Measurements from ENCODE around the gene RPL6. TPM values are rescaled to one million over a fixed set of nuclear protein-coding genes. Genes with fewer than 3 reads are reported as not detected.
A peak's percentile ranks its signal among the peaks of the same experiment; 100 is the strongest.
"Not testable (repeated sequence)": the region's sequence is repeated elsewhere in the genome, so short reads cannot be mapped to it uniquely, and the experiment has no call there.

Gene RPL6
- total and polyA plus RNA-seq, 5 experiments from 2014 or later, result 646 to 1,523 (median 758) TPM

DNA sequence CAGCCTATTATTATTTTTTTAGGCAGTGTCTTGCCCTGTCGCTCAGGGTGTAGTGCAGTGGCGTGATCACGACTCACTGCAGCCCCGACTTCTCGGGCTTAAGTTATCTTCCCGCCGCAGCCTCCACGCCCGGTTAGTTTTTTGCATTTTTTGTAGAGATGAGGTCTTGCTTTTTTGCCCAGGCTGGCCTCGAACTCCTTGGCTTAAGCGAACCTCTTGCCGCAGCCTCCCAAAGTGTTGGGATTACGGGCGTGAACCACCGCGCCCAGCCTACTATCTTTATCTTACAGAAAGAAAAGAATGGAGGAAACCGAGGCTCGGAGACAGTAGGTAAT lies 8.8 kb upstream of the RPL6 start:
- peak in 1 of 2 donors; percentile 0 for ATAC-seq
- Mint-ChIP-seq H3K36me3 (peaks cover 0 to 4% (median 0%) of the 10 kb centered on the region in 3 donors), H3K27ac (peak overlapping the region; percentile 94 to 99 (median 98)), H3K9me3 (no peaks in the 10 kb centered on the region), H3K4me3 (peak overlapping the region; percentile 93 to 100 (median 96)), H3K4me1 (peaks cover 25 to 50% (median 38%) of the 10 kb centered on the region in 4 donors), H3K27me3 (no peaks in the 10 kb centered on the region)
- peak in 1 of 10 donors; percentile 19 for DNase-seq
- POLR2A ChIA-PET, result interaction anchor here (0.7 to 1.3 kb wide), 4 partner anchors 8 to 1837 kb away, joined by 3 to 13 read pairs (median 3); no protein-coding TSS in a partner anchor

GRCh38 chr12:112415457-112415856 lies 6.1 kb upstream of the RPL6 start:
- H3K4me3 Mint-ChIP-seq, result peak overlapping the region in 2 of 10 donors; percentile 52 to 65
- peak overlapping the region in 1 of 10 donors; percentile 52 for H3K27ac Mint-ChIP-seq
- not testable (repeated sequence) for H3K36me3 Mint-ChIP-seq, ATAC-seq, H3K9me3 Mint-ChIP-seq, H3K27me3 Mint-ChIP-seq, DNase-seq
- POLR2A ChIA-PET, result interaction anchor here (0.7 kb wide), 1 partner anchor 601 kb away, joined by 5 read pairs; no protein-coding TSS in a partner anchor
- peaks cover 15 to 28% (median 18%) of the 10 kb centered on the region in 4 donors for H3K4me1 Mint-ChIP-seq

- peaks cover 0 to 2% (median 0%) of the 10 kb centered on the region in 3 donors for H3K36me3 Mint-ChIP-seq
- H3K27ac Mint-ChIP-seq, result no peak overlapping the region
- POLR2A ChIA-PET, result interaction anchor here (0.6 to 1.2 kb wide), 3 partner anchors 12 to 461 kb away, joined by 3 to 7 read pairs (median 4); no protein-coding TSS in a partner anchor
- DNase-seq (no peak), ATAC-seq (no peak)
- no peaks in the 10 kb centered on the region for H3K27me3 Mint-ChIP-seq
- H3K9me3 Mint-ChIP-seq, result no peaks in the 10 kb centered on the region
- peaks cover 12 to 24% (median 14%) of the 10 kb centered on the region in 4 donors for H3K4me1 Mint-ChIP-seq
- H3K4me3 Mint-ChIP-seq, result no peak overlapping the region
Measured at GRCh38 chr12:112413855-112414625, 4.6 kb upstream of the RPL6 start.

- DNase-seq (no peak), ATAC-seq (no peak)
- H3K36me3 Mint-ChIP-seq, result peaks cover 0 to 41% (median 7%) of the 10 kb centered on the region in 3 donors
- H3K9me3 Mint-ChIP-seq, result no peaks in the 10 kb centered on the region
- H3K27me3 Mint-ChIP-seq, result no peaks in the 10 kb centered on the region
- peak overlapping the region in 7 of 10 donors; percentile 100 for H3K4me3 Mint-ChIP-seq
- H3K4me1 Mint-ChIP-seq, result peaks cover 24 to 44% (median 41%) of the 10 kb centered on the region in 4 donors
- peak overlapping the region in 8 of 10 donors; percentile 99 to 100 (median 100) for H3K27ac Mint-ChIP-seq
- POLR2A ChIA-PET, result interaction anchor here (0.7 to 1.7 kb wide), 3 partner anchors 9 to 397 kb away, joined by 3 to 13 read pairs (median 6); partner anchors contain the start of genes ERP29, PTPN11 and TMEM116
Measured at GRCh38 chr12:112409906-112410244, 470 bp upstream of the RPL6 start.

DNA sequence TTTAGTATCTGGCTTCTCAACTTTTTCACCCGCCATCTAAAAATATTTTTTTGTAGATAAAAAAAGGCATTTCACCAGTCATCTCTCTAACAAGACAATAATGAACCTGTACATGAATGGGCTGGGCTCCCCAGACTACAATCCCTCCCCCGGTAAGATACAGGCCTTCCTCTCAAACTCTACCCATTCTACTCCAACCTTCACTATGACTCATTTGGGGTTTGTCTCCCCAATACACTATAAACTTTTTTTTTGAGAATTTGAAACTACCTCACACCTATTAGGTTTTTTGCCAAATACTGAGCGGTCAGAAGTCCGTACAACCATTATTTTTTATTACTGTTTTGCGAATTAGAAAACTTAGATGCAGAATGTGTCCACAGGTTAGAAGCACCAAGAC lies 784 bp downstream of the RPL6 start:
- Mint-ChIP-seq H3K36me3 (peaks cover 0 to 51% (median 7%) of the 10 kb centered on the region in 3 donors), H3K9me3 (no peaks in the 10 kb centered on the region), H3K27ac (peak overlapping the region; percentile 99 to 100 (median 100)), H3K27me3 (no peaks in the 10 kb centered on the region), H3K4me3 (peak overlapping the region; percentile 100), H3K4me1 (peaks cover 23 to 46% (median 42%) of the 10 kb centered on the region in 4 donors)
- DNase-seq (peak in 3 of 10 donors; percentile 6 to 15 (median 7)), ATAC-seq (peak in 1 of 2 donors; percentile 44)
- POLR2A ChIA-PET, result no interaction called here

GRCh38 chr12:112407683-112408082 lies 1.7 kb downstream of the RPL6 start:
- H3K27me3 Mint-ChIP-seq, H3K9me3 Mint-ChIP-seq, DNase-seq, ATAC-seq, POLR2A ChIA-PET: not testable (repeated sequence)
- H3K4me3 Mint-ChIP-seq, result peak overlapping the region; percentile 100
- H3K4me1 Mint-ChIP-seq, result peaks cover 23 to 46% (median 42%) of the 10 kb centered on the region in 4 donors
- peaks cover 0 to 56% (median 7%) of the 10 kb centered on the region in 3 donors for H3K36me3 Mint-ChIP-seq
- H3K27ac Mint-ChIP-seq, result peak overlapping the region; percentile 43 to 100 (median 100)

DNA sequence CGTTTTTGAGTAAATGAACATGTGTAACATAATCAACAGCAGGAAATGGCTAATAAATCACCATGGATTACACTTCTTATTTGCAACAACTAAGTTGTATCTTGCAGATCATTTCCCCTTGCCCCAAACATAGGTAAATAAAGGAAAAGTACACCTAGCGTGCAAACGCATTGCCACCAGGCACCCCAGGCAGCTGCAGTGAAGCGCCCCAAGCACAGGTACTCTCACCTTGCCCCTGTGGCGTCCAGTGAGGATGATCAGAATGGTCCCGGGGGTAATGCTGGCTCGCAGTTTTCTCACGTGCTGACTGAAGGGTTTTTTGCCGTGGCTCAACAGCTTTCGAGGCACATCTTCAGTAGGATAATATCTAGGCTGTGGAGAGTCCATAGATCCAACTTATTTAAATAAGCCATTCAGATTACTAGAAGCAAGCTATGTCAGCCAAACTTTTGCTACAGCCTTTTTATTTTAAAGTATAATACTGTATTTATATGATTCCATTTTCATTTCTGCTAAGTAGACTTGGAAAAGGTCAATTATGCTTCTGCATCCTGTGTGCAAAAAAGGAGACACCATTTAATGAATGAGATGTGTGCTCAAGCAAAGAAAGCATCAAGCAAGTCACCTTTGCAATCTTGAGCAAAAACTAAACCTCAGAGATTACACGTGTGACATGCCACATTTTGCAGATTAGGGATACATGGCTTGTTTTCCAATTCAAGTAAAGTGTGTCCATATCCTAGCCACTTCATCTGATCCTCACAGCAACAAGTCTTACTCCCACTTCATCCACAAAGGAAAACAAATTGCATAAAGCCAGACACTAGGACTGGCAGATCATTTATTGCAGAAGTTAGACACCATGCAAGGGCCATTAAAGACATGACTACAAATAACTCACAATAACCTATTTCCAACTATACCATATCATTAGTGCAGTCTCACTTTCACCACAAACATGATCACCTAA lies 2.6 kb downstream of the RPL6 start:
- DNase-seq, result no peak
- no peak for ATAC-seq
- POLR2A ChIA-PET, result no interaction called here
- H3K27ac Mint-ChIP-seq, result peak overlapping the region in 8 of 10 donors; percentile 22 to 100 (median 57)
- H3K4me3 Mint-ChIP-seq, result peak overlapping the region in 9 of 10 donors; percentile 46 to 100 (median 100)
- peaks cover 23 to 46% (median 42%) of the 10 kb centered on the region in 4 donors for H3K4me1 Mint-ChIP-seq
- H3K9me3 Mint-ChIP-seq, result no peaks in the 10 kb centered on the region
- peaks cover 0 to 56% (median 7%) of the 10 kb centered on the region in 3 donors for H3K36me3 Mint-ChIP-seq
- H3K27me3 Mint-ChIP-seq, result no peaks in the 10 kb centered on the region

- ATAC-seq, result peak in 1 of 2 donors; percentile 20
- DNase-seq, result no peak
- POLR2A ChIA-PET, result interaction anchor here (1.0 to 1.6 kb wide), 2 partner anchors 12 to 15 kb away, joined by 3 read pairs; no protein-coding TSS in a partner anchor
- H3K27me3 Mint-ChIP-seq, result no peaks in the 10 kb centered on the region
- peaks cover 5 to 14% (median 12%) of the 10 kb centered on the region in 4 donors for H3K4me1 Mint-ChIP-seq
- H3K4me3 Mint-ChIP-seq, result no peak overlapping the region
- no peaks in the 10 kb centered on the region for H3K9me3 Mint-ChIP-seq
- peak overlapping the region in 4 of 10 donors; percentile 1 to 16 (median 8) for H3K27ac Mint-ChIP-seq
- H3K36me3 Mint-ChIP-seq, result peaks cover 0 to 36% (median 2%) of the 10 kb centered on the region in 3 donors
Measured at GRCh38 chr12:112401903-112402498, 7.4 kb downstream of the RPL6 start.

DNA sequence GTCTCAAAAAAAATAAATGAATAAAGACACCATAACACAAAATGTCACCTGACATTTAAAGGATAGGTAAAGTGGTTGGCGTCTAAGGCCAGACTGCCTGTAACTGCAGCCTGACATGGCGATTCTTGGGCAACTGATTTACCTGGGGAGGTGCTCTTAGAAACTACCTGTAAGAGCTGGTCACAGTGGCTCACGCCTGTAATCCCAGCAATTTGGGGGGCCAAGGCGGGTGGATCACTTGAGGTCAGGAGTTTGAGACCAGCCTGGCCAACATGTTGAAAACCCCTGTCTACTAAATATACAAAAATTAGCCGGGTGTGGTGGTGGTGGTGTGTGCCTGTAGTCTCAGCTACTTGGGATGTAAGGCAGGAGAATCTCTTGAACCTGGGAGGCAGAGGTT lies 8.4 kb downstream of the RPL6 start:
- no peak for ATAC-seq
- Mint-ChIP-seq H3K4me3 (no peak overlapping the region), H3K4me1 (peaks cover 4 to 11% (median 5%) of the 10 kb centered on the region in 4 donors), H3K27me3 (no peaks in the 10 kb centered on the region), H3K27ac (no peak overlapping the region), H3K36me3 (peaks cover 0 to 26% (median 2%) of the 10 kb centered on the region in 3 donors), H3K9me3 (no peaks in the 10 kb centered on the region)
- no peak for DNase-seq
- POLR2A ChIA-PET, result no interaction called here

DNA sequence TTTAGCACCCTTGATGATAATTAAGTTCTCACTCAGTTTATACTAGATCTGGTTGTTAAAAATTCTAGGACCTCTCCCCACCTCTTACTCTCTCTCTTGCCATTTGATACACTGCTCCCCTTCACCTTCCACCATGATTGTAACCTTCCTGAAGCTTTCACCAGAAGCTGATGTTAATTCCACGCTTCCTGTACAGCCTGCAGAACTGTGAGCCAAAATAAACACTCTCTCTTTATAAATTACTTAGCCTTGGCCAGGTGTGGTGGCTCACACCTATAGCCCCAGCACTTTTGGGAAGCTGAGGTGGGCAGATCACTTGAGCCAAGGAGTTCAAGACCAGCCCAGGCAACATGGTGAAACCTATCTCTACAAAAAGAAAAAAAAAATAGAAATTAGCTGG lies 16.1 kb downstream of the RPL6 start:
- no peak overlapping the region for H3K4me3 Mint-ChIP-seq
- POLR2A ChIA-PET, result no interaction called here

DNA sequence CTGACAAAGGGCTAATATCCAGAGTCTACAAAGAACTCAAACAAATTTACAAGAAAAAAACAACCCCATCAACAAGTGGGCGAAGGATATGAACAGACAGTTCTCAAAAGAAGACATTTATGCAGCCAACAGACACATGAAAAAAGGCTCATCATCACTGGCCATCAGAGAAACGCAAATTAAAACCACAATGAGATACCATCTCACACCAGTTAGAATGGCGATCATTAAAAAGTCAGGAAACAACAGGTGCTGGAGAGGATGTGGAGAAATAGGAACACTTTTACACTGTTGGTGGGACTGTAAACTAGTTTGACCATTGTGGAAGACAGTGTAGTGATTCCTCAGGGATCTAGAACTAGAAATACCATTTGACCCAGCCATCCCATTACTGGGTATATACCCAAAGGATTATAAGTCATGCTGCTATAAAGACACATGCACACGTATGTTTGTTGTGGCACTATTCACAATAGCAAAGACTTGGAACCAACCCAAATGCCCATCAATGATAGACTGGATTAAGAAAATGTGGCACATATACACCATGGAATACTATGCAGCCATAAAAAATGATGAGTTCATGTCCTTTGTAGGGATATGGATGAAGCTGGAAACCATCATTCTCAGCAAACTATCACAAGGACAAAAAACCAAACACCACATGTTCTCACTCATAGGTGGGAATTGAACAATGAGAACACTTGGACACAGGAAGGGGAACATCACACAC lies 19.3 kb downstream of the RPL6 start:
- POLR2A ChIA-PET, H3K27ac Mint-ChIP-seq, H3K4me1 Mint-ChIP-seq, H3K9me3 Mint-ChIP-seq, ATAC-seq, H3K27me3 Mint-ChIP-seq, DNase-seq, H3K36me3 Mint-ChIP-seq, H3K4me3 Mint-ChIP-seq: not testable (repeated sequence)

More for the DNA sequence above, 16.1 kb downstream of the RPL6 start:
- Mint-ChIP-seq H3K9me3 (peaks cover 0 to 4% (median 0%) of the 10 kb centered on the region in 9 donors), H3K27ac (no peak overlapping the region), H3K27me3 (peaks cover 0 to 3% (median 1%) of the 10 kb centered on the region in 5 donors), H3K36me3 (no peaks in the 10 kb centered on the region), H3K4me1 (no peaks in the 10 kb centered on the region)
- no peak for DNase-seq
- no peak for ATAC-seq

All from naive thymus-derived CD8-positive, alpha-beta T cell (primary cell).